Neural cell (in vitro differentiated cells): ENCODE data around the gene HOXC10. TPM values are rescaled to one million over a fixed set of nuclear protein-coding genes. Genes with fewer than 3 reads are reported as not detected.

ENCODE experiments used
- H2AFZ ChIP-seq: fragments of 200-600, 300-800 bp; sonication (generic), shearing (Covaris generic); 2 replicates; pipeline ENCODE4 v1.6.0; 2014; ENCODE audit warnings: low read depth, mild to moderate bottlenecking, antibody characterized with exemption, low read length, moderate library complexity
- H3F3A ChIP-seq: fragments of 200-600 bp; shearing (Covaris generic); 2 replicates; pipeline ENCODE4 v1.6.1; 2016; ENCODE audit warnings: mild to moderate bottlenecking, moderate library complexity, mixed read lengths, antibody characterized with exemption, low read length; ENCODE audit not compliant: insufficient read depth, poor library complexity, severe bottlenecking
- H3K27ac ChIP-seq: fragments of 200-600, 300-800 bp; sonication (generic), shearing (Covaris generic); 2 replicates; pipeline ENCODE4 v1.5.1; 2014; ENCODE audit warnings: mild to moderate bottlenecking, low read length, moderate library complexity
- H3K27me3 ChIP-seq: fragments of 300-800, 200-600 bp; sonication (generic), shearing (Covaris generic); 2 replicates; pipeline ENCODE4 v1.6.0; 2014; ENCODE audit warnings: mild to moderate bottlenecking, low read depth, low read length, moderate library complexity; ENCODE audit not compliant: insufficient read depth
- H3K36me3 ChIP-seq: fragments of 300-800, 200-600 bp; sonication (generic), shearing (Covaris generic); 2 replicates; pipeline ENCODE4 v1.5.1; 2014; ENCODE audit warnings: mild to moderate bottlenecking, antibody characterized with exemption, low read length, moderate library complexity; ENCODE audit not compliant: insufficient read depth
- H3K4me2 ChIP-seq: fragments of 300-800, 200-600 bp; sonication (generic), shearing (Covaris generic); 2 replicates; pipeline ENCODE4 v1.6.0; 2014; ENCODE audit warnings: mild to moderate bottlenecking, low read length
- H3K4me3 ChIP-seq: fragments of 300-800, 200-600 bp; sonication (generic), shearing (Covaris generic); 2 replicates; pipeline ENCODE4 v1.5.1; 2014; ENCODE audit warnings: mild to moderate bottlenecking, low read length, moderate library complexity
- H3K79me2 ChIP-seq: fragments of 200-600 bp; shearing (Covaris generic); replicated peaks from 2 replicates; pipeline ENCODE4 v1.6.0; 2014; ENCODE audit warnings: mild to moderate bottlenecking, low read length, moderate library complexity; ENCODE audit not compliant: insufficient read depth
- H3K9ac ChIP-seq: fragments of 300-800, 200-600 bp; sonication (generic), shearing (Covaris generic); 2 replicates; pipeline ENCODE4 v1.6.1; 2016; ENCODE audit warnings: mild to moderate bottlenecking, low read length, mixed read lengths
- H3K9me2 ChIP-seq: fragments of 200-600 bp; shearing (Covaris generic); 2 replicates; pipeline ENCODE4 v1.6.1; 2016; ENCODE audit warnings: mild to moderate bottlenecking, low read length, mixed read lengths; ENCODE audit not compliant: insufficient read depth
- H3K9me3 ChIP-seq: fragments of 200-600, 300-800 bp; sonication (generic), shearing (Covaris generic); 2 replicates; pipeline ENCODE4 v1.6.1; 2016; ENCODE audit warnings: mild to moderate bottlenecking, mixed run types, low read length, moderate library complexity, mixed read lengths
- H4K20me1 ChIP-seq: fragments of 200-600 bp; shearing (Covaris generic); 2 replicates; pipeline ENCODE4 v1.6.1; 2016; ENCODE audit warnings: mild to moderate bottlenecking, mixed run types; ENCODE audit not compliant: insufficient read depth
- CTCF ChIP-seq: fragments of 450-650 bp; IDR thresholded peaks from 2 replicates; pipeline ENCODE4 v1.5.1; 2014; ENCODE audit warnings: antibody characterized with exemption, mild to moderate bottlenecking, moderate library complexity; ENCODE audit not compliant: poor library complexity, severe bottlenecking
- EP300 ChIP-seq: fragments of 450-650 bp; conservative IDR thresholded peaks from 2 replicates; pipeline ENCODE4 v1.6.1; 2014; ENCODE audit warnings: antibody characterized with exemption, mild to moderate bottlenecking, moderate library complexity; ENCODE audit not compliant: poor library complexity, severe bottlenecking
- EZH2 ChIP-seq: fragments of 200-600, 300-800 bp; shearing (Covaris generic), sonication (generic); IDR thresholded peaks from 2 replicates; pipeline ENCODE4 v1.6.1; 2014; ENCODE audit warnings: antibody characterized with exemption, low read length, borderline replicate concordance, mild to moderate bottlenecking; ENCODE audit not compliant: insufficient read depth, poor library complexity, severe bottlenecking
- MXI1 ChIP-seq: fragments of 450-650 bp; conservative IDR thresholded peaks from 2 replicates; pipeline ENCODE4 v1.6.1; 2014; ENCODE audit warnings: antibody characterized with exemption, mild to moderate bottlenecking; ENCODE audit not compliant: poor library complexity, severe bottlenecking
- POLR2AphosphoS5 ChIP-seq: IDR thresholded peaks from 2 replicates; pipeline ENCODE4 v1.6.1; 2012
- RAD21 ChIP-seq: fragments of 450-650 bp; conservative IDR thresholded peaks from 2 replicates; pipeline ENCODE4 v1.6.1; 2014; ENCODE audit warnings: antibody characterized with exemption, mild to moderate bottlenecking, moderate library complexity
- REST ChIP-seq: IDR thresholded peaks from 2 replicates; pipeline ENCODE4 v1.6.1; 2012; ENCODE audit warnings: borderline replicate concordance
- SMC3 ChIP-seq: fragments of 450-650 bp; conservative IDR thresholded peaks from 2 replicates; pipeline ENCODE4 v1.6.1; 2014; ENCODE audit warnings: antibody characterized with exemption, mild to moderate bottlenecking, moderate library complexity; ENCODE audit not compliant: poor library complexity
- TAF1 ChIP-seq: IDR thresholded peaks from 2 replicates; pipeline ENCODE4 v1.6.1; 2012; ENCODE audit warnings: low read depth
- polyA plus RNA-seq: library from polyadenylated mRNA; depleted of rRNA; stranded (reverse); fragments of >200 nt; gene quantifications from 2 replicates; pipeline ENCODE4 v1.2.3, GENCODE V29; 2014

HOXC10 gene
- polyA plus RNA-seq, 1 donor from 2014 or later: not detected

- Histone ChIP-seq H2AFZ (no peak overlapping the region), H3K9ac (no peak overlapping the region), H3K79me2 (no peaks in the 10 kb centered on the region), H3K27ac (no peak overlapping the region), H3K4me2 (no peak overlapping the region), H4K20me1 (no peaks in the 10 kb centered on the region), H3K4me3 (no peak overlapping the region), H3K9me2 (no peaks in the 10 kb centered on the region), H3K36me3 (no peaks in the 10 kb centered on the region), H3F3A (no peaks in the 10 kb centered on the region), H3K27me3 (peaks cover 99% of the 10 kb centered on the region), H3K9me3 (no peaks in the 10 kb centered on the region)
- TF ChIP-seq MXI1 (no peak), CTCF (peak; percentile 44), EP300 (no peak), SMC3 (peak; percentile 55), RAD21 (peak; percentile 53)
Measured at GRCh38 chr12:54004063-54004840, 19.3 kb downstream of the HOXC10 start.

GRCh38 chr12:54004841-54005530 is 20.0 kb downstream of the HOXC10 start:
- no peak overlapping the region for H3K4me2 ChIP-seq

GRCh38 chr12:54005531-54005852 is 20.5 kb downstream of the HOXC10 start:
- Histone ChIP-seq H3K36me3 (no peaks in the 10 kb centered on the region), H3K9ac (no peak overlapping the region), H3K9me2 (no peaks in the 10 kb centered on the region), H3K4me3 (no peak overlapping the region), H3K9me3 (no peaks in the 10 kb centered on the region), H3K79me2 (no peaks in the 10 kb centered on the region), H3K27me3 (peaks cover 99% of the 10 kb centered on the region), H2AFZ (no peak overlapping the region), H3K27ac (no peak overlapping the region), H4K20me1 (no peaks in the 10 kb centered on the region), H3K4me2 (no peak overlapping the region), H3F3A (no peaks in the 10 kb centered on the region)
- TF ChIP-seq TAF1 (no peak), CTCF (no peak), EZH2 (no peak), REST (no peak), MXI1 (no peak), SMC3 (no peak), POLR2AphosphoS5 (no peak), EP300 (no peak), RAD21 (no peak)

More at GRCh38 chr12:54004841-54005530, 20.0 kb downstream of the HOXC10 start:
- no peak overlapping the region for H3K9ac ChIP-seq
- peaks cover 99% of the 10 kb centered on the region for H3K27me3 ChIP-seq
- H2AFZ ChIP-seq: no peak overlapping the region
- no peaks in the 10 kb centered on the region for H3F3A ChIP-seq
- no peak for TF ChIP-seq TAF1
- no peak for TF ChIP-seq RAD21
- peak; percentile 50 for TF ChIP-seq EZH2
- H3K4me3 ChIP-seq: no peak overlapping the region
- H4K20me1 ChIP-seq: no peaks in the 10 kb centered on the region
- no peaks in the 10 kb centered on the region for H3K9me2 ChIP-seq
- no peak overlapping the region for H3K27ac ChIP-seq
- no peaks in the 10 kb centered on the region for H3K36me3 ChIP-seq
- H3K79me2 ChIP-seq: no peaks in the 10 kb centered on the region
- H3K9me3 ChIP-seq: no peaks in the 10 kb centered on the region
